ENCODE measurements around the gene CD300LF. TPM values are rescaled to one million over a fixed set of nuclear protein-coding genes. Genes with fewer than 3 reads are reported as not detected.

Gene CD300LF
- total and polyA plus RNA-seq, 9 of the 15 experiments (the other 6 are each of a cell fraction or from before 2014, with no cell fraction given) = not detected

- TF ChIP-seq TFAM (CRISPR knock-in tag; conservative IDR thresholded peaks at IDR 0.05) (no peak), LEF1 (IDR thresholded peaks at IDR 0.05) (peak; percentile 38; the same call in 1 of the 2 replicates), STAG1 (CRISPR knock-in tag; IDR thresholded peaks at IDR 0.05; ENCODE audit: borderline replicate concordance) (no peak), NRF1 (conservative IDR thresholded peaks at IDR 0.05 in 1 of 2, IDR thresholded peaks at IDR 0.05 in 1 of 2) (no peak), FOXJ3 (CRISPR knock-in tag; IDR thresholded peaks at IDR 0.05) (no peak), ZNF347 (CRISPR knock-in tag; IDR thresholded peaks at IDR 0.05; ENCODE audit: low read depth) (no peak), ZNF699 (CRISPR knock-in tag; IDR thresholded peaks at IDR 0.05; ENCODE audit: insufficient replicate concordance) (no peak), ZNF395 (CRISPR knock-in tag; IDR thresholded peaks at IDR 0.05) (peak; percentile 89), U2AF2 (optimal IDR thresholded peaks at IDR 0.05; ENCODE audit: low read depth, low read length) (no peak), RAD21 (CRISPR knock-in tag; conservative IDR thresholded peaks at IDR 0.05 in 1 of 2, IDR thresholded peaks at IDR 0.05 in 1 of 2) (no peak), MAZ (CRISPR knock-in tag; conservative IDR thresholded peaks at IDR 0.05 in 1 of 2, IDR thresholded peaks at IDR 0.05 in 1 of 2) (peak; percentile 21 to 83; a peak in 3 of 4 replicates), ZNF639 (CRISPR knock-in tag; conservative IDR thresholded peaks at IDR 0.05 in 1 of 2, IDR thresholded peaks at IDR 0.05 in 1 of 2) (peak in 1 of 2 experiments; percentile 43; a peak in 1 of 4 replicates), SUPT5H (IDR thresholded peaks at IDR 0.05) (no peak), SMAD4 (CRISPR knock-in tag; conservative IDR thresholded peaks at IDR 0.05) (peak; percentile 83), SREBF2 (CRISPR knock-in tag; IDR thresholded peaks at IDR 0.05) (no peak), CREB3 (tag; conservative IDR thresholded peaks at IDR 0.05; ENCODE audit: low read depth) (no peak), ZSCAN32 (CRISPR knock-in tag; IDR thresholded peaks at IDR 0.05) (no peak), ZFP91 (CRISPR knock-in tag; IDR thresholded peaks at IDR 0.05) (no peak), MEIS2 (IDR thresholded peaks at IDR 0.05; ENCODE audit: partially characterized antibody) (peak; percentile 82), ZNF830 (CRISPR knock-in tag; IDR thresholded peaks at IDR 0.05) (no peak), HDGF (IDR thresholded peaks at IDR 0.05) (no peak), ZNF76 (CRISPR knock-in tag; IDR thresholded peaks at IDR 0.05; ENCODE audit: borderline replicate concordance) (no peak)
Measured at GRCh38 chr17:74715144-74715543, 2.4 kb upstream of the CD300LF start (continued).

Measured in K562 (cell line).